ENCODE data around the gene BRI3.
"Not testable (repeated sequence)": the region's sequence is repeated elsewhere in the genome, so short reads cannot be mapped to it uniquely, and the experiment has no call there.

Gene BRI3

DNA sequence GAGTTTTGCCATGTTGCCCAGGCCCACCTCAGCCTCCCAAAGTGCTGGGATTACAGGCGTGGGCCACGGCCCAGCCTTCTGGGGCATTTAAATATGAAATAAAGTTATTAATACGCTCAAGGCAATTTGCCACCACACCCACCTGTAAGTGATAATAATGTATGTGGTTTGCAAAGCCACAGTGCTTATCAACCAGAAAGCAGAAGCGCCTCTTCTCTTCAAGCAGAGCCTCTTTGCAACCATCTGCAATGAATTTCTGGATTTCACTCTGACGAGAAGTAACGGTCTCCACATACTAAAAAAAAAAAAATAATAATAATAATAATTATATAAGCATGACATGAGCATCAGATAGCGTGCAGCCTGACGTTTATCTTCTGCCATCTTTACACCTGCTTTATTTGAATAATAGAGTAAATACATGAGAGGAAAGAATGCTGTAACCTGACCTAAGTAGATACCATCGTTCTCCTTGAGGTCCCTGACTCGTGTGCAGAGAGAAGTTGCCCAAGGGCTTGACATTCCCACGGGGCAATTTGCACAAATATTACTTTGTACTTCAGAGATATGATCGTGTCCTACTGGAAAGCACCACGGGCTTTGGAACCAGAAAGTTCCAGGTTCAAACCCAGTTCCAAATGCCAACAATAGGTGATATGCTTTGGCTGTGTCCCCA, 34.0 kb downstream of the BRI3 start:
- DNase-seq (ENCODE audit: low read depth), result no peak

DNA sequence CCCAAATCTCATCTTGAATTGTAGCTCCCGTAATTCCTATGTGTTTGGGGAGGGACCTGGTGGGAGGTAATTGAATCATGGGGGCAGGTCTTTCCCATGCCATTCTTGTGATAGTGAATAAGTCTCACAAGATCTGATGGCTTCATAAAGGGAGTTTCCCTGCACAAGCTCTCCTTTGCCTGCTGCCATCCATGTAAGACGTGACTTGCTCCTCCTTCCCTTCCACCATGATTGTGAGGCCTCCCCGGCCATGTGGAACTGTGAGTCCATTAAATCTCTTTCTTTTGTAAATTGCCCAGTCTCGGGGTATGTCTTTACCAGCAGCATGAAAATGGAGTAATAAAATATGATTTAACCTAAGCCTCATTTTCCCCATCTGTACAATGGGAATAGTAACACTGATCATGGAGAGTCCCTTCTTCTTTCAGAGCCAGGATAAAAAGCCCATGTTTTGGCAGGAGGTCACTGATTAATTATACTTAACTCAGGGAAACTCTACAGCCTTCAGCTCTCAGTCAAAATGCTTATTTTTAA, 34.6 kb downstream of the BRI3 start:
- not testable (repeated sequence) for DNase-seq (ENCODE audit: low read depth)

GRCh38 chr7:98317366-98318040, 36.0 kb downstream of the BRI3 start:
- no peak for DNase-seq (ENCODE audit: low read depth)

DNA sequence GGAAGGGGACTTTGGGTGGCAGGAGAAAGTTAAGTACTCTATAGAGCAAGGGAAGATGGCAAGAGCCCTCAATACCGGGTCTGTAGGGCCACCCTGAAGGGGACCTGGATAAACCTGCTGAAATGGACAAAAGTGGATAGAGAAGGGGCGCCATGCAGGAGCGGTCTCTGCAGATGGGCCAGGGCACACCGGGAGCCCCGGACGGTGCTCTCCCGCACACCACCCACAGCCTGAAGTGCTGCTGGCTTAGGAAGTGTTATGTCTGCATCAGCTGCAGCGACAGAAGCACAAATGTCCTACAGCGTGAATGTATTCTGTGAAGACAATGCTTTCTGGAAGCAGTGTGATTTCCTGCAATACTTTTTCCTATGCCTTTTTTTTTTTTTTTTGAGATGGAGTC, 37.7 kb downstream of the BRI3 start:
- DNase-seq (ENCODE audit: low read depth), result no peak

DNA sequence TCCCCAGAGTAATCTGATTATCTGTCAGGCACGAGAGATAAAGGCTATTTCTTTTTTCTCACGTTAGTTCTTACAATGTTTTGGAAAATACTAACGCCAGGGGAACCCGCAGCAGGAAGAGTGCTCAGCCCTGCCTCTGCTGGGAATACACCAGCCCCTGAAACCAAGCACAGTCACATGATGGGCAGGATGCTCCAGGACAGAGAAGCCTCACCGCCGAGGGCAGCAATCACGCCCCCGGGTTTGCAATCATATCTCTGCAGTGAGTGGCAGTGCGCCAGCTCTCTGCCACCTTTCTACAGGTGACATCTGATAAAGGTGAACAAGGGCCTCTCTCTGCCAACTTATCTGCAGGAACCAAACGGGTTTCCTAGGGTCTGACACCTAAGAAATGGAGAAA, 39.8 kb downstream of the BRI3 start:
- no peak for DNase-seq (ENCODE audit: low read depth)

DNA sequence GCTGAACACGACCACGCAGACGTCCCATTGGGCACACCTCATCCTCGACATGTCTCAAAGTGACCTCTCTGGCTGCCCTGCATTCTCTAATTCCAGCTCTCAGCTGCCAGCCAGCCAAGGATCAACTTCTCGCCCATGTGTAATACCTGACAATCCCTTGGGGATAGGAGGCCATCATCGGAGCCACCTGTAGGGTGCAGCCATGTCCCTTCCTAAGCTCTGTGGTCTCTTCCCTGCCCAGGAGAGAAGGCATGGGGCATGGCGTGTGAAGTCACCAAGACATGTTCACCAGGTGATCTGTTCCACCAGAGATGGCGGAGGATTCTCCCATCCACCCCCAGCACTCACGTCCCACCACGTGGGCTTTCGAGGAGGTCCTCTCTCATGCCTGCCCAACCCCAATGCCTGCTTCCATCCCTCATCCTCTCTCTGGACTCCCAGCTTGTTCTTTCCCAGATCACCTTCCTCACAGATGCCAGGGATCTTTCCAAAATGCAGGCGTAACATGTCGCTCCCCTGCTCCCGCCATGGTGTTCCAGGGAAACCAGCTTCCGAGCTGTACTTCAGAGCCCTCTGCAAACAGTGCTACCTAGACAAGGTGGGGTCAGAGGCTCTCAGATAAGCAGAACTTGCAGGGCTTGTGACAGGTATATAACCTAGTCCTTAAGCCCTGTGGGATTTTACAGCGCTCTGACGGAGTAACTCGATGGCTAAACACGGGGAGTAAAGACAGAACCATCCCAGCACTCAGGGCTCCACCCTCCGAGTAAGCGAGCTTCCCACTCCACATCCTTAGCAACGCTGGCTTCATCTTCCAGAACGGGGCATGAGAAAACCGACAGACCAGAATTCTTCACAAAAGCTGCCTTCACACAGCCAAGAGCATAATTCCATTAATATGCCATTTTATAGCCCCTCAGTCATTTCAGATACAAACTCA, 41.1 kb downstream of the BRI3 start:
- no peak for DNase-seq (ENCODE audit: low read depth)

GRCh38 chr7:98323597-98324322, 42.3 kb downstream of the BRI3 start:
- DNase-seq (ENCODE audit: low read depth), result no peak

- DNase-seq (ENCODE audit: low read depth), result no peak
Observed at GRCh38 chr7:98324782-98325181, 43.3 kb downstream of the BRI3 start.

GRCh38 chr7:98329100-98329790, 47.8 kb downstream of the BRI3 start:
- DNase-seq (ENCODE audit: low read depth), result no peak

DNA sequence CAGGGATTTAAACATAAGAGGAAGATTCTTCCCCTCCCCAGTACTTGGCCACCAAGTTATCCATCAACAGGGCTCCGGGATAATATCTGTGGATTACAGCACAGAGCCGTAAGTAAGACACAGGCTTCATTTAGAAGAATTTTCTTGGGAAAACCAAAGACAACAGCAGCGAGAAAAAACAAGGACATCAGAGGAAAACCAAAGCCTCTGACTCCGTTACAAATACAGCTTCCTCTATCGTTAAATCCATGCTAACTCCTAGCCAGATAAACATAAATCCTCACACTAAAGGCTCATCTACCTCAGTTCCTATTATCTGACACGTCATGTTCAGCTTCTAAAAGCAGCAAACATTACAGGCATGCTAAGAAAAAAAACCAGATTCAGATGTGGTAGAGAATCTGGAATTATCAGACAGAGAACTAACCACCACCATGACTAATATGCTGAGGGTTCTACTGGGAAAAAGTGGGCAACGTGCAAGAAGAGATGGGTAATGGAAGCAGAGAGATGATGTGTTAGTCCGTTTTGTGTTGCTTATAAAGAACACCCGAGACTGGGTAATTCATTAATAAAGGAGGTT, 48.4 kb downstream of the BRI3 start:
- DNase-seq (ENCODE audit: low read depth), result no peak

DNA sequence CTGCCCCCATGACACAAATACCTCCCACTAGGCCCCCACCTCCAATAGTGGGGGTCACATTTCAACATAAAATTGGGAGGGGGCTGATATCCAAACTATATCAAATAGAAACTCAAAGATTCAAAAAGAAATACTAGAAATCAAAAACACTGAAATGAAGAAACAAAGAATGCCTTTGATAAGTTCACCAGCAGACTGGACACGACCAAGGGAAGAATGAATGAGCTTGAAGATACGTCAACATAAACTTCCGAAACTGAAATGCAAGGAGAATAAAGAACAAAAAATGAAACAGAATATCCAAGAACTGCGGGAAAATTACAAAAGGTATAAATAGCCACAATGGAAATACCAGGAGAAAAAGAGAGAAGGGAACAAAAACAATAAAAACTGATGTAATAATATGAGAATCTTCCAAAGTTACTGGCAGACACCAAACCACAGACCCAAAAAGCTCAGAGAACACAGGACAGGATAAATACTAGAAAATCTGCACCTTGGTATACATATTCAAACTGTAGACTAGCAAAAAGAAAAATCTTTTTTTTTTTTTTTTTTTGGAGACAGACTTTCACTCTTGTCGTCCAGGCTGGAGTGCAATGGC, 49.5 kb downstream of the BRI3 start:
- DNase-seq (ENCODE audit: low read depth), result no peak

DNA sequence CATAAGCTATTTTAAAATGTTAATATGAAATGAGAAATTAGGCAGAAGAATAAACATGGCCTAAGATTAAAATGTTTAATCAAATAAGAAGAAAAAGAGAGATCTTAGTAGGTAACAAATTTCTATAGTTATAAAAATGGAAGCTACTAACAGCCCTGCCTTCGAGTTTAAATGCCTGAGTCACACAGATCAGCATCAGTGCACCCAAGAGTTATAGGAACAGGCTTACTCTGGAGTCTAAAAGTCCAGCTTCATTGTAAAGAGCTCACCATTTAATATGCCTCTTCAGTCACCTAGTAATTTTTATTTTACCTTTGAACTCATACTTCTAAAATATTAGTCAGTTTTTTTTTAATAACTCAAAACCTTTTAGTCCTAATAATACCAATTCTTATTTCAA, 52.6 kb downstream of the BRI3 start:
- no peak for DNase-seq (ENCODE audit: low read depth)

DNA sequence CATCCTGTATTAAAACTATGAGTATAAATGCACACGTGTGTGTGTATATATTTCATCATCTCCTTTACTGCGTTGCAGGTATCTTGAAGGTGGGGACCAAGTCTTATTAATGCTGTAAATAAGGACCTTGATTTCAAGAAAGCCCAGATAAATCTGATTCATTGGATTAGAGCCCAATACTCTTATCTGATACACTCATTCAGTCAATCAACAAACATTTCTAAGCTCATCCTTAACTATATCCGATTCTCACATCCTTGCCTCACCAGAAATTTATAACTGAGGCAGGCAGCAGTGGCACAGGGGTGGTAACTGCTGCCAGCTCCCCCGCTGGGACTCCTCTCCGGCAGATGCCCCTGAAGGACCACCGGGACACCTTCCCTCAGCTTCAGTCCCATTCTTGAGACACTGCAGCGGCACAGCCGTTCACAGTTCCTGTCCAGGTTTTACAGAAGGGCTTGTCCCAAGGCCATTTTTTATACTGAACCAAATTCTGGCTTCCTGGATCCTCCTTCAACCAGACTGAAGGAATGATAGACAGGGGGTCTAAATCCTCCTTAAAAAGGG, 54.0 kb downstream of the BRI3 start:
- DNase-seq (ENCODE audit: low read depth), result no peak

GRCh38 chr7:98338441-98338840, 57.0 kb downstream of the BRI3 start:
- DNase-seq (ENCODE audit: low read depth), result no peak

- no peak for DNase-seq (ENCODE audit: low read depth)
Observed at GRCh38 chr7:98339043-98339442, 57.6 kb downstream of the BRI3 start.

DNA sequence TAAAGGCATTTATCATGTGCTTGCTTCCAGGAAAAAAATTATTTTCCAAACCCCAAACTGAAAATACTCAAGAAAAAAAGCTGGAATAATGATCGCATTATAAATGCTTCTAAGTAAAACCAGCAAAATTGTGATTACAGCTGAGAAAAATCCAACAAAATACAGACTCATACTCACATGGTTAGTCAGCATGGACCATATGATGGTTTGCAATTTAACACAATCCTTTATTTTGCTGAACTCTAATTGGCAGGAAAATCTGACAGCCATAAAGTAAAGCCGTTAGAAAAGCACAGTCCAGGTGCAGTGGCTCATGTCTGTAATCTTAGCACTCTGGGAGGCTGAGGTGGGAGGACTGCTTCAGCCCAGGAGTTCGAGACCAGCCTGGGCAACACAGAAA, 59.6 kb downstream of the BRI3 start:
- DNase-seq (ENCODE audit: low read depth), result no peak

Measured in stimulated activated CD8-positive, alpha-beta memory T cell treated with anti-CD3 and anti-CD28 coated beads, Interleukin-15, amount 100 ng/mL, for 1 hour (primary cell).